Measurements from ENCODE around the gene OAT.
"Not testable (repeated sequence)": the region's sequence is repeated elsewhere in the genome, so short reads cannot be mapped to it uniquely, and the experiment has no call there.

Gene OAT

GRCh38 chr10:124376411-124376810 lies 42.3 kb downstream of the OAT start:
- no peak for DNase-seq

GRCh38 chr10:124375691-124376090 lies 43.0 kb downstream of the OAT start:
- DNase-seq: no peak

- DNase-seq: no peak
These were observed 43.4 kb downstream of the OAT start for GRCh38 chr10:124375353-124375614.

- no peak for DNase-seq
These were observed 44.0 kb downstream of the OAT start for GRCh38 chr10:124374535-124375352.

- DNase-seq: no peak
These were observed 45.8 kb downstream of the OAT start for GRCh38 chr10:124372899-124373298.

GRCh38 chr10:124370426-124370825 lies 48.3 kb downstream of the OAT start:
- no peak for DNase-seq

- DNase-seq: no peak
These were observed 48.7 kb downstream of the OAT start for GRCh38 chr10:124369986-124370385.

- DNase-seq: not testable (repeated sequence)
These were observed 49.2 kb downstream of the OAT start for GRCh38 chr10:124369533-124369932.

GRCh38 chr10:124369066-124369465 lies 49.7 kb downstream of the OAT start:
- no peak for DNase-seq

- no peak for DNase-seq
These were observed 50.8 kb downstream of the OAT start for GRCh38 chr10:124367936-124368335.

GRCh38 chr10:124367414-124367813 lies 51.3 kb downstream of the OAT start:
- no peak for DNase-seq

GRCh38 chr10:124366825-124367224 lies 51.9 kb downstream of the OAT start:
- no peak for DNase-seq

GRCh38 chr10:124366343-124366742 lies 52.4 kb downstream of the OAT start:
- DNase-seq: no peak

GRCh38 chr10:124364674-124365073 lies 54.0 kb downstream of the OAT start:
- DNase-seq: no peak

- DNase-seq: no peak
These were observed 56.2 kb downstream of the OAT start for GRCh38 chr10:124362568-124362967.

GRCh38 chr10:124359336-124359832 lies 59.3 kb downstream of the OAT start:
- no peak for DNase-seq

- DNase-seq: no peak
These were observed 61.2 kb downstream of the OAT start for GRCh38 chr10:124357561-124357885.

- no peak for DNase-seq
These were observed 61.8 kb downstream of the OAT start for GRCh38 chr10:124356701-124357560.

GRCh38 chr10:124354411-124355382 lies 64.0 kb downstream of the OAT start:
- peak; percentile 63 for DNase-seq

- no peak for DNase-seq
These were observed 64.8 kb downstream of the OAT start for GRCh38 chr10:124353896-124354295.

- no peak for DNase-seq
These were observed 65.5 kb downstream of the OAT start for GRCh38 chr10:124353091-124353815.

- DNase-seq: no peak
These were observed 67.1 kb downstream of the OAT start for GRCh38 chr10:124351481-124352220.

All from kidney glomerular epithelial cell (primary cell).